ENCODE results near the gene ZFP28.

Gene ZFP28

DNA sequence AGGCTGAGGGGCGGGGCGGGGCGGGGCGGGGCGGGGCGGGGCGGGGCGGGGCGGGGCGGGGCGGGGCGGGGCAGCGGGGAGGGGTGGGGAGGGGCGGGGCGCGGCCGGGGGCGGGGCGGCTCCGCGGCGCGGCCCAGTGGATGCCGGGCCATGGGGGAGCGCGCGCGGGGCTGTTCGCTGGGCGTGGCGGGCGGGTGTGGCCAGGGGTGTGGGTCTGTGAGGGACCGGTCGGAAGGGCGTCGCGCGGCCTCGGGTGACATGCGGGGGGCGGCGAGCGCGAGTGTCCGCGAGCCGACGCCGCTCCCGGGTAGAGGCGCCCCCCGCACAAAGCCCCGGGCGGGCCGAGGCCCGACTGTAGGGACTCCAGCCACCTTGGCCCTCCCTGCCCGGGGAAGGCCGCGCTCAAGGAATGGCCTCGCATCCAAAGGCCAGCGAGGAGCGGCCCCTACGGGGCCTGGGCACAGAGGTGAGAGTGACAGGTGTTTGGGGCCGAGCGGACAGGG lies at the start of gene ZFP28:
Gene ZFP28, plus strand, starts transcription at position 188 of the 503 bp plus-strand sequence. Its CDS starts 71 bp downstream, at position 259.
- no peak for DNase-seq

DNA sequence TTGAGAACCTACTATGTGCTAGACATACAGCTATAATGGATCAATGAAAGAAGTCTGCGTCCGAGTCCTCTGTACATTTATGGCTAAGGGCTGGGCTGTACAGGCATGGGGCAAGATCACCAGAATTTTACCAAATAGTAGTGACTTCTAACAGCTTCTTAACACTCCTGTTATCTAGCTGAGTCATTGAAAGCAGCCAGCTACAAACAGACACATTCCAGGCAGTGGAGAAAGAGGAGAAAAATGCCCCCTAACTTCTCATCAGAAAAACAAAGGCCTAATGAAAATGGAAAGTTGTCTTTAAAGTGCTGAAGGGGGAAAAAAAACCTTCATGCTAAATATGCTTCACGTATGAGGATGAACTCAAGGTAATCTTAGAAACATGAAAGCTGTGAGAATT lies 47.3 kb upstream of the ZFP28 start:
- no peak for DNase-seq

GRCh38 chr19:56504581-56504980 lies 34.2 kb upstream of the ZFP28 start:
- DNase-seq: no peak

DNA sequence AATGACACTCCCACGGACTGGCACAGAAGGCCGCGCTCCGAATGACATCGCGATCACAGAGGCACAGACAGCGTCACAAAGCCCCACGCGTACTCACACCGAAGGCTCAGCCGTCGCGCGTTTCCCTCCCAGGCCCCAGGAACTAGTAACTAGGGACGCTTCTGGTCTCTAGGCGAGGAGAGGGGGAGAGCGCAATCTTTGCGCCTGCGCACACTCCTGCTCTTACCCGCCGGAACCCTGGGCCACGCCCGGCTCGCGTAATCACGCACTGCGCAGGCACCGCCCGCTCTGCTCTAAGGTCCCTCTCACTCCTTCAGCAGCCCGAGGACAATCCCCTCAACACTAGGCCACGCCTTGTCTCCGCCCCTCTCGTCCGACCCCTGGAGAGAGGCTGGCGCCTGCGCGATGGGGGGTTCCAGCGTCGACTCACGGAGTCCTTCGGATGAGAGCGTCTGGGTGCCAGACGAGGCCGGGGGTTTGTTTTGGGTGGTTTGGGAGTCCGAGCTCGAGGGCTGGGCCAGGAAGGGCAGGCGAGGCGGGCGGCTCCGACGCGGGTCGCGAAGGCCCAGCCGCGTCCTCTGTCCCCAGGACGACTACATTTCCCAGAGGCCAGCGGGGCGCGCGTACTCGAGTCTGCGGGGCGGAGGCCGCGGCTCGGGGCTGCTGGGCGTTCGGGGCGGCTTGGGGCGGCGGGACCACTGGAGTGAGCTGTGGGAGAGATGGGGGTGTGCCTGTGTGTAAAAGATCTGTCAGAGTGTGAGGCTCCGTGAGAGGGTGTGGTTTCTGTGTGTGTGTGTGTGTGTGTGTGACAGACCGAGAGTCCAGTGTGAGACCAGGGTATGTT lies 31.1 kb upstream of the ZFP28 start, which contains the start of gene ZNF471:
Gene ZNF471, plus strand, starts transcription at position 410 of the 844 bp plus-strand sequence. CDS start 3,717 bp downstream, outside the sequence.
- DNase-seq: peak; percentile 88

DNA sequence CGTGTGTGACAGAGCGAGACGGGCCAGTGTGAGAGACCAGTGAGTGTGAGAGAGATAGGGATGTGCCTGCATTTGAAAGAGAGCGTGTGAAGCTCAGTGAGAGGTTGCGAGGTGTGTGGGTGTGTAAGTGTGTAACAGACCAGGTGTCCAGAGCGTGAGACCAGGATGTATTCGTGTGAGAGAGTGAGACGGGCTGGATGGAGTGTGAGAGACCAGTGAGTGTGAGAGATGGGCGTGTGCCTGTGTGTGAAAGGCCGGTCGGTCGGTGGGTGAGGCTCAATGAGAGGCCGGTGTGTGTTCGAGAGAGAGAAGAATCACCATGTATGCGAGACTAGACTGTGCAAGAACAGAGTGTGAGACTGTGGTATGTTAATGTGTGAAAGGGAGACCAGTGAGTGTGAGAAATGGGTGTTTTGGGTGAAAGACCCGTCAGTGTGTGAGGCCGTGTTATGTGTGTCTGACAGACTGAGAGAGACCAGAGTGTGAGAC lies 30.4 kb upstream of the ZFP28 start:
- no peak for DNase-seq

DNA sequence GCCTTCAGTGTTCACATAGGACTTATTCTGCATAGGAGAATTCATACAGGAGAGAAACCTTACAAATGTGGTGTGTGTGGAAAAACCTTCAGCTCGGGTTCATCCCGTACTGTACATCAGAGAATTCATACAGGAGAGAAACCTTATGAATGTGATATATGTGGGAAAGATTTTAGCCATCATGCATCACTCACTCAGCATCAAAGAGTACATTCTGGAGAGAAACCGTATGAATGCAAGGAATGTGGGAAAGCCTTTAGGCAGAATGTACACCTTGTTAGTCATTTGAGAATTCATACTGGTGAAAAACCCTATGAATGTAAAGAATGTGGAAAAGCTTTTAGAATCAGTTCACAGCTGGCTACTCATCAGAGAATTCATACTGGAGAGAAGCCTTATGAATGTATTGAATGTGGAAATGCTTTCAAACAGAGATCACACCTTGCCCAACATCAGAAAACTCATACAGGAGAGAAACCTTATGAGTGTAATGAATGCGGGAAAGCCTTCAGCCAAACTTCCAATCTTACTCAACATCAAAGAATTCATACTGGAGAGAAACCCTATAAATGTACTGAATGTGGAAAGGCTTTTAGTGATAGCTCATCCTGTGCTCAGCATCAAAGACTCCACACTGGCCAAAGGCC lies 13.4 kb upstream of the ZFP28 start:
- no peak for DNase-seq

GRCh38 chr19:56537442-56537841 lies 1.3 kb upstream of the ZFP28 start:
- DNase-seq: no peak

GRCh38 chr19:56538254-56538760 lies 441 bp upstream of the ZFP28 start:
- DNase-seq: peak; percentile 92

DNA sequence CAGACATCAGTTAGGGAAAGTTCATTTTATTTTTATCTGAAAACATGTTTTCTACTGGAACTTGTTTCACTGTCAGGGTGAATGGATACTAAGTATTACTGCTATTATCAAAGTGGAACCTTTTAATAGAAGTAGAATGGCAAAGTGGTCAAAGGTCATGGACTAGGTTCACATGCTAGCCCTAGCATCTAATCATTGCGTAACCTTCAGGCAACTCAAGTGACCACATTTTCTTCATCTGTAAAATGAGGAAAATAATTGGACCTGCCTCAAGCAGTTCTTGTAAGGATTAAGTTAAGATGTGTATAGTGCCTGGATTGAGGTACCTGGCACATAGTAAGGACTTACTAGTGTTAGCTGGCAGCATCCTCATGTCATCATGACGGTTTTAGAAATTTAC lies 5.0 kb downstream of the ZFP28 start:
- no peak for DNase-seq

GRCh38 chr19:56547535-56547934 lies 8.8 kb downstream of the ZFP28 start:
- DNase-seq: no peak

- DNase-seq: no peak
These were observed 15.6 kb downstream of the ZFP28 start for GRCh38 chr19:56554272-56554869.

- DNase-seq: no peak
These were observed 24.0 kb downstream of the ZFP28 start for GRCh38 chr19:56562766-56563165.

DNA sequence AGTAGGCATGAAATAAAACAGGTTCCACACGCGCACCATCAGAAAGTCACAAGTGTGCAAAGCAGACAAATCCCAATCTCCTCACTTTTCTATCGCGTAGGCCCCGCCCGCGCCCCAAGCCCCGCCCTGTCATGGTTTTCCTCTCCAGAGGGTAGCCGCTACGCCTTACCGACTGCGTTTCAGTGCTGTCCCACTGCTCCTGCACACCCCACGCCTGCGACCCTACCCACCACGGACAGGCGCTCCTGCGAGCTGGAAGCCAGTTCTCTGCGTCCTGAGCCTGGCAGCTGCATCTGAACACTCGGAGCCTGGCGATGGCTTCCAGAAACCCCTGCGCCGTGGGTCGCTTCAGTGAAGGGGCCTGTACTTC lies 28.1 kb downstream of the ZFP28 start:
- peak; percentile 65 for DNase-seq

DNA sequence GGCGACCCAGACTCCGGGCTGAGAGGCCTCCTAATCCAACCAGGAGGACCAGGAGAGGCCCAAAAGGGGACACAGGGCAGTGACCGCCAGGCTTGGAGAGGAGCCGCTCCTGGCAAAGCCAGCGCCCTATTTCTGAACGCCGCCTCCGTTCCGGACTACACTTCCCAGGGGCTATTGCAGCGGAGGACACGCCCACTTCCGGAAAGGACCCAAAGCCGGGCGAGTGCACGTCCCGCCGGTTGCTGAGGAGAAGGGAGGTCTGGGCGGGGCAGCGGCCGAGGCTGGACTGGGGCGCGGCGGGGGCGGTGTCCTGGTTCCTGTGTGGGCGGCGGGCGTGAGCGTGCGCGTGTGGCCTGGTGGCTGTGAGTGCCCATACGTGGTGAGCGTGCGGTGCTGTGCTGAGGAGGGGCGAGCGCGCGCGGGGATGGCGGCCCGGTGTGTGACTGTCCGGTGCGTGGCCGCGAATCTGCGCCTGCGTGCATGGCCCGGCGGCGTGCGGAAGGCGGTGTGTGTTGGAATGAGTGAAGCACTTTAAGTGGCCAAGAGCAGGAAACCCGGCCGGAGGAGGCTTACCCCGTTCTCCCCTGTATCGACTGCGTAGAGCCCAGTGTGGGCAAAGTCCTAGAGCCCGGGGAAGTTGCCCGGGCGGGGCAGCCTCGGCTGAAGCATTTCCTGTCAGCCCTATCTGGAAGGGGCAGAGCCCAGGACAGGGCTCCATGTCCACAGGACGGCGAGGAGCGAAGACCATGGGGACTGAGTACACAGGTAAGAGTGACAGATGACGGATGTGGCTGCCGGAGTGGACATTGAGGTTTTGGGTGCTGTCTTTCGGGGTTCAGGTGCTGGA lies 28.7 kb downstream of the ZFP28 start, which contains the start of gene ZNF470:
Gene ZNF470, plus strand, starts transcription at position 195 of the 847 bp plus-strand sequence. CDS start 2,844 bp downstream, outside the sequence.
- DNase-seq: peak; percentile 92

DNA sequence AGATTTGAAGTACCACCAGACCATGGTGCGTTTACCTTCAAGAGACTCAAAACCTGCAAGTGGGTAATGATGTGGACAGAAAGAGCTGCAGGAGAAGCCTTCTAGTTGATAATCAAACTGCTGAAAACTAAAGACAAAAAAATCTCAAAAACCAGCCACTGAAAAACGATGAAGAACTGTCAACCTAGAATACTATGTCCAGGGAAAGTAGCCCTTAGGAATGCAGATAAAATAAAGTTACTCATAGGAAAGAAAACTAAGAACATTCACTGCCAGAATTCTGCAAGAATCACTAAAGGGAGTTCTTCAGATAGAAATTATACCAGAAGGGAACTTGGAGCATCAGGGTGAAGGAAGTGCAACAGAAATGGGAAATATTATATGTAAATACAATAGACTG lies 33.8 kb downstream of the ZFP28 start:
- DNase-seq: no peak

GRCh38 chr19:56573914-56574313 lies 35.2 kb downstream of the ZFP28 start:
- DNase-seq: no peak

GRCh38 chr19:56577719-56578602 lies 39.2 kb downstream of the ZFP28 start:
- no peak for DNase-seq

GRCh38 chr19:56594446-56594782 lies 55.7 kb downstream of the ZFP28 start:
- no peak for DNase-seq

DNA sequence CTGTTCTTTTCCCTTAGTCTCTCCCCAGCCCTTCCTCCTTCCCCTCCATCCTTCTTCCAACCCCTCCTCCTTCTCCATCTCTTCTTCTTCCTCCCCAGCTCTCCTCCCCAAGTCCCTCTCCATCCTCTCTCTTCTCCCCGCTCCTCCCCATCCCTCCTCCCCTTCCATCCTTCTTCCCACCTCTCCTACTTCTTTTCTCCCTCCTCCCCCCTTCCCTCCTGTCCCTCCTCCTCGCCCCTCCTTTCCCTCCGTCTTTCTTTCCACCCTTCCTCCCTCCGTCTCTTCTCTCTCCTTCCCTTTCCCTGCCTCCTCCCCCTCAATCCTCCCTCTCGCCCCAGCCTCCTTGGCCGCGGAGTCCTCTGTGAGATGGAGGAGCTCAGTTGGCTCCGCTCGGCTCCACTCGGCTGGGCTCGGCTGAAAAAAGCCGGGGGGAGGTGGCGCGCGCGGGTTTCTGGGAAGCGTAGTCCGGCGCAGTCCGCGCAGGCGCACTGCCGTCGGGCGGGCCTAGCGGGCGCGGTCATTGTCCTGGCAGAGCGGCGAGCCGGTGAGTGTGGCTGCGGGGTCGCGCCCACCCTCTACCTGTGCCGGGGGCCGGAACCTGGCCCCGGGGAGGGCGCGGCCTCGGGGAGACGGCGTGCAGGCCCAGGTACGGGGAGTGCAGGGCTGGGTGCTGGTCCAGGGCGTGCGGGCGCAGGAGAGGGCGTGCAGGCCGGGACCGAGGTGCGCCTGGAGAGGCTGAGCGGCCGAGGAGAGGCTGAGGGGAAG lies 56.2 kb downstream of the ZFP28 start, which contains the start of gene ZNF71:
Gene ZNF71, plus strand, starts transcription at position 520 of the 765 bp plus-strand sequence. CDS start 6,257 bp downstream, outside the sequence.
- peak; percentile 93 for DNase-seq

DNA sequence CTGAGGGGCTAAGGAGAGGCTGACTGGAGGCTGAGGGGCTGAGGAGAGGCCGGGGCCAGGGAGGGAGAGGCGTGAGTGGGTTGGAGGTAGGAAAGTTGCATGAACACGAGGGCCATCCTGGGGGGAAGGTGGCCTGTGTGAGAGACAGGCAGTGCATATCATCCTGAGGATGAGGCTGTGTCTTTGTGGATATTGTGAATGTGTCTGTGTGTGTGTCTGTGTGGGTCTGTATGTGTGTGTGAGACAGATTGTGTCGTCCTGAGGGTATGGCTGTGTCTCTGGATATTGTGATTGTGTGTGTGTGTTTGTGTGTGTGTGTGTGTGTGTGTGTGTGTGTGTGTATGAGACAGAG lies 56.8 kb downstream of the ZFP28 start:
- no peak for DNase-seq
